GM03348 (cell line): ENCODE measurements around the gene RTCB.
"Not testable (repeated sequence)": the region's sequence is repeated elsewhere in the genome, so short reads cannot be mapped to it uniquely, and the experiment has no call there.

Source experiments
- DNase-seq: peaks from one replicate; pipeline ENCODE4 v3.0.0; 2012; ENCODE audit warnings: low spot score

RTCB gene

GRCh38 chr22:32389685-32390084, 22.4 kb downstream of the RTCB start:
- DNase-seq, result no peak

- no peak for DNase-seq
These were observed 26.4 kb downstream of the RTCB start for GRCh38 chr22:32385681-32386080.

- no peak for DNase-seq
These were observed 31.1 kb downstream of the RTCB start for GRCh38 chr22:32380991-32381390.

GRCh38 chr22:32378707-32379272, 33.3 kb downstream of the RTCB start:
- DNase-seq, result peak; percentile 30

- DNase-seq, result no peak
These were observed 35.4 kb downstream of the RTCB start for GRCh38 chr22:32376681-32377080.

- no peak for DNase-seq
These were observed 36.2 kb downstream of the RTCB start for GRCh38 chr22:32375678-32376450.

GRCh38 chr22:32364210-32364609, 47.8 kb downstream of the RTCB start:
- DNase-seq, result no peak

GRCh38 chr22:32361257-32361656, 50.8 kb downstream of the RTCB start:
- no peak for DNase-seq

- DNase-seq, result not testable (repeated sequence)
These were observed 52.0 kb downstream of the RTCB start for GRCh38 chr22:32360096-32360495.

- not testable (repeated sequence) for DNase-seq
These were observed 54.5 kb downstream of the RTCB start, which contains the start of gene RFPL3 for GRCh38 chr22:32357567-32357966. TSS of gene RFPL3 (plus strand) at chr22:32357867. CDS start at chr22:32358072, 205 bp downstream.

GRCh38 chr22:32355760-32356159, 56.3 kb downstream of the RTCB start:
- DNase-seq, result no peak

GRCh38 chr22:32354360-32355351, 57.4 kb downstream of the RTCB start:
- no peak for DNase-seq

- DNase-seq, result no peak
These were observed 58.2 kb downstream of the RTCB start for GRCh38 chr22:32353840-32354239.

- DNase-seq, result no peak
These were observed 58.8 kb downstream of the RTCB start for GRCh38 chr22:32353292-32353691.

GRCh38 chr22:32352681-32353080, 59.4 kb downstream of the RTCB start:
- no peak for DNase-seq

GRCh38 chr22:32351875-32352274, 60.2 kb downstream of the RTCB start:
- DNase-seq, result not testable (repeated sequence)

GRCh38 chr22:32348031-32348611, 63.9 kb downstream of the RTCB start:
- DNase-seq, result no peak

GRCh38 chr22:32343941-32344340, 68.1 kb downstream of the RTCB start:
- no peak for DNase-seq

- no peak for DNase-seq
These were observed 69.1 kb downstream of the RTCB start for GRCh38 chr22:32342977-32343376.

- no peak for DNase-seq
These were observed 70.8 kb downstream of the RTCB start for GRCh38 chr22:32341122-32341740.

- no peak for DNase-seq
These were observed 71.6 kb downstream of the RTCB start for GRCh38 chr22:32340411-32340810.
